ENCODE data around the gene MAST2.

DNA sequence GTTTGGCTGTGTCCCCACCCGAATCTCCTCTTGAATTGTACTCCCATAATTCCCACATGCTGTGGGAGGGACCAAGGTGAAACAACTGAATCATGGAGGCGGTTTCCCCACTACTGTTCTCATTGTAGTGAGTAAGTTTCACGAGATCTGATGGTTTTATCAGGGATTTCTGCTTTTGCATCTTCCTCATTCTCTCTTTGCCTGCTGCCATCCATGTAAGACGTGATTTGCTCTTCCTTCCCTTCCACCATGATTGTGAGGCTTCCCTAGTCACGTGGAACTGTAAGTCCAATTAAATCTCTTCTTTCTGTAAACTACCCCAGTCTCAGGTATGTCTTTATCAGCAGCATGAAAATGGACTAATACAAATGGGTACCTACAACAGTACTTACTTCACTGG, 255.5 kb downstream of the MAST2 start:
- TF ChIP-seq, protein P1, sequence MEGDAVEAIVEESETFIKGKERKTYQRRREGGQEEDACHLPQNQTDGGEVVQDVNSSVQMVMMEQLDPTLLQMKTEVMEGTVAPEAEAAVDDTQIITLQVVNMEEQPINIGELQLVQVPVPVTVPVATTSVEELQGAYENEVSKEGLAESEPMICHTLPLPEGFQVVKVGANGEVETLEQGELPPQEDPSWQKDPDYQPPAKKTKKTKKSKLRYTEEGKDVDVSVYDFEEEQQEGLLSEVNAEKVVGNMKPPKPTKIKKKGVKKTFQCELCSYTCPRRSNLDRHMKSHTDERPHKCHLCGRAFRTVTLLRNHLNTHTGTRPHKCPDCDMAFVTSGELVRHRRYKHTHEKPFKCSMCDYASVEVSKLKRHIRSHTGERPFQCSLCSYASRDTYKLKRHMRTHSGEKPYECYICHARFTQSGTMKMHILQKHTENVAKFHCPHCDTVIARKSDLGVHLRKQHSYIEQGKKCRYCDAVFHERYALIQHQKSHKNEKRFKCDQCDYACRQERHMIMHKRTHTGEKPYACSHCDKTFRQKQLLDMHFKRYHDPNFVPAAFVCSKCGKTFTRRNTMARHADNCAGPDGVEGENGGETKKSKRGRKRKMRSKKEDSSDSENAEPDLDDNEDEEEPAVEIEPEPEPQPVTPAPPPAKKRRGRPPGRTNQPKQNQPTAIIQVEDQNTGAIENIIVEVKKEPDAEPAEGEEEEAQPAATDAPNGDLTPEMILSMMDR (IDR thresholded peaks at IDR 0.05) = no peak
- TF ChIP-seq POLR2A (IDR thresholded peaks at IDR 0.05) = no peak

All from lower leg skin (tissue), 3 donors.